HAP-1 (cell line): ENCODE data around the gene MAGI3.
"Not testable (repeated sequence)": the region's sequence is repeated elsewhere in the genome, so short reads cannot be mapped to it uniquely, and the experiment has no call there.

Experiments used
- DNase-seq, 2 experiments: peaks; one replicate each; pipeline ENCODE4 v3.0.0-alpha.2; 2016 to 2020; ENCODE audit warnings: low spot score in 2 of 2
- H3K27me3 ChIP-seq: fragments of 250-450 bp; sonication (Bioruptor Pico); 2 replicates; pipeline ENCODE4 v1.5.1; 2020; ENCODE audit warnings: low read depth, mild to moderate bottlenecking, moderate library complexity
- H3K36me3 ChIP-seq: fragments of 250-450 bp; sonication (Bioruptor Pico); replicated peaks from 2 replicates; pipeline ENCODE4 v1.5.1; 2020; ENCODE audit warnings: mild to moderate bottlenecking
- H3K4me1 ChIP-seq: fragments of 250-450 bp; sonication (Bioruptor Pico); 2 replicates; pipeline ENCODE4 v1.5.1; 2020; ENCODE audit warnings: mild to moderate bottlenecking
- H3K4me3 ChIP-seq: fragments of 250-450 bp; sonication (Bioruptor Pico); 2 replicates; pipeline ENCODE4 v1.5.1; 2020; ENCODE audit warnings: mild to moderate bottlenecking, moderate library complexity
- H3K9me3 ChIP-seq: fragments of 250-450 bp; sonication (Bioruptor Pico); 2 replicates; pipeline ENCODE4 v1.5.1; 2020; ENCODE audit warnings: mild to moderate bottlenecking, moderate library complexity
- in situ Hi-C: fragments of 300-500 bp; cut with MboI; formaldehyde crosslinking; loops from 3 replicates; pipeline ENCODE4 v1.14.3; 2020; ENCODE audit warnings: low sequenced_read_pairs, inconsistent platforms, mixed read lengths

The MAGI3 gene

DNA sequence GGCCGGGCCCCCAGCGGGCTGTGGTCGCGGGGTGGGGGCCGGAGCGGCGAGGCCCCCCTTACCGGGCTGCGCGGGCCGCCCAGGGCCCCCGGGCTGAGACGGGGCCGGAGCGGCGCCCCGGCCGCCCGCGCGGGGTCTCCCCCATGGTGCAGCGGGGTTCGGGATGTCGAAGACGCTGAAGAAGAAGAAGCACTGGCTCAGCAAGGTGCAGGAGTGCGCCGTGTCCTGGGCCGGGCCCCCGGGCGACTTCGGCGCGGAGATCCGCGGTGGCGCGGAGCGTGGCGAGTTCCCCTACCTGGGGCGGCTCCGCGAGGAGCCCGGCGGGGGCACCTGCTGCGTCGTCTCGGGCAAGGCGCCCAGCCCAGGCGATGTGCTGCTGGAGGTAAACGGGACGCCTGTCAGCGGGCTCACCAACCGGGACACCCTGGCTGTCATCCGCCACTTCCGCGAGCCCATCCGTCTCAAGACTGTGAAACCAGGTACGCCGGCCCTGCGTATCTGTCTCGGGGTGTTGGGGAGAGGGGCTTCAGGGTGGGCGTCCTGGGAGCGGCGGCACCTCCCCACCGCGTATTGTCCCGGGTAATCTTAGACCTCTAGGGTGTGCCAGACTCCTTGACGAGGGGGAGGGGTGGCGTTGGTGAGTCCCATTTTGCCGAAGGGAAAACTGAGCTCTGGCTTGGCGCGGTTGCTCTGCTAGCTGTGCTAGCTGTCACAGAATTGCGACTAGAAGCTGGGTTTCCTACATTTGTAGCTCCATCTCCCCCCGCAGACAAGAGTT lies 745 bp downstream of the MAGI3 start:
- Histone ChIP-seq H3K36me3 (no peaks in the 10 kb centered on the region), H3K4me3 (peak overlapping the region; percentile 93), H3K9me3 (no peaks in the 10 kb centered on the region), H3K27me3 (no peaks in the 10 kb centered on the region), H3K4me1 (peaks cover 23% of the 10 kb centered on the region)
- DNase-seq = peak in 1 of 2 experiments; percentile 65
- in situ Hi-C loops = no loop called here

- DNase-seq = no peak
- H3K4me3 ChIP-seq = peak overlapping the region; percentile 93
- in situ Hi-C loops = no loop called here
Observed at GRCh38 chr1:113391649-113392271, 1.4 kb downstream of the MAGI3 start.

GRCh38 chr1:113392541-113393128 lies 2.3 kb downstream of the MAGI3 start:
- H3K36me3 ChIP-seq = no peaks in the 10 kb centered on the region
- no peaks in the 10 kb centered on the region for H3K27me3 ChIP-seq
- peak overlapping the region; percentile 93 for H3K4me3 ChIP-seq
- peaks cover 23% of the 10 kb centered on the region for H3K4me1 ChIP-seq
- DNase-seq = no peak
- in situ Hi-C loops = no loop called here
- no peaks in the 10 kb centered on the region for H3K9me3 ChIP-seq

More at GRCh38 chr1:113391649-113392271, 1.4 kb downstream of the MAGI3 start:
- Histone ChIP-seq H3K36me3 (no peaks in the 10 kb centered on the region), H3K9me3 (no peaks in the 10 kb centered on the region), H3K4me1 (peaks cover 23% of the 10 kb centered on the region), H3K27me3 (no peaks in the 10 kb centered on the region)

GRCh38 chr1:113394043-113394862 lies 3.9 kb downstream of the MAGI3 start:
- Histone ChIP-seq H3K36me3 (no peaks in the 10 kb centered on the region), H3K4me3 (no peak overlapping the region), H3K4me1 (peaks cover 15% of the 10 kb centered on the region; the same call in 1 of the 2 replicates), H3K27me3 (no peaks in the 10 kb centered on the region), H3K9me3 (no peaks in the 10 kb centered on the region)
- DNase-seq = no peak
- in situ Hi-C loops = no loop called here

- no peaks in the 10 kb centered on the region for H3K36me3 ChIP-seq
- H3K27me3 ChIP-seq = no peaks in the 10 kb centered on the region
- DNase-seq = no peak
- in situ Hi-C loops = no loop called here
- H3K4me3 ChIP-seq = no peak overlapping the region
- no peaks in the 10 kb centered on the region for H3K9me3 ChIP-seq
- peaks cover 10% of the 10 kb centered on the region; the same call in 1 of the 2 replicates for H3K4me1 ChIP-seq
Observed at GRCh38 chr1:113394863-113395259, 4.5 kb downstream of the MAGI3 start.

DNA sequence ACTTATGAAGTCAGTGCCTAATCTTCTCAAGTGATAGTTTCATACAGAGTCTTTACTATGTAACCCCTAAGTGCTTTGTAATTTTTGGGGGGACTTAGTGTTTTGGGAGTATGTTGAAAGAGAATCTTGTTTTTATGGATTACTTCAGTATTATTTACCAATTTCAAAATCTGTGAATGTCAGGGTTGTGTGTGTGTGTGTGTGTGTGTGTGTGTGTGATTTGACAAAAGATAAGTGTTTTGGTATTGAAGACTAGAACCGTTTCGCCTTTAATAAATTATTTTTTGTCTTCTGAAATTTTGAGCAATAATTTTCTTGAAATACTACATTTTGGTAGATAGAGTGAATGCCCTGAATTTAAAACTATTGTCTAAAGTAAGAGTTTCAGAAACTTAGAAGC lies 5.8 kb downstream of the MAGI3 start:
- no peaks in the 10 kb centered on the region for H3K36me3 ChIP-seq
- no peaks in the 10 kb centered on the region for H3K27me3 ChIP-seq
- peaks cover 10% of the 10 kb centered on the region; the same call in 1 of the 2 replicates for H3K4me1 ChIP-seq
- H3K9me3 ChIP-seq = no peaks in the 10 kb centered on the region
- DNase-seq = no peak
- H3K4me3 ChIP-seq = no peak overlapping the region
- in situ Hi-C loops = no loop called here

- H3K9me3 ChIP-seq = no peaks in the 10 kb centered on the region
- no peaks in the 10 kb centered on the region for H3K36me3 ChIP-seq
- H3K4me1 ChIP-seq = peaks cover 10% of the 10 kb centered on the region; the same call in 1 of the 2 replicates
- no peaks in the 10 kb centered on the region for H3K27me3 ChIP-seq
- no peak overlapping the region for H3K4me3 ChIP-seq
- no peak for DNase-seq
- in situ Hi-C loops = no loop called here
Observed at GRCh38 chr1:113396585-113396984, 6.3 kb downstream of the MAGI3 start.

DNA sequence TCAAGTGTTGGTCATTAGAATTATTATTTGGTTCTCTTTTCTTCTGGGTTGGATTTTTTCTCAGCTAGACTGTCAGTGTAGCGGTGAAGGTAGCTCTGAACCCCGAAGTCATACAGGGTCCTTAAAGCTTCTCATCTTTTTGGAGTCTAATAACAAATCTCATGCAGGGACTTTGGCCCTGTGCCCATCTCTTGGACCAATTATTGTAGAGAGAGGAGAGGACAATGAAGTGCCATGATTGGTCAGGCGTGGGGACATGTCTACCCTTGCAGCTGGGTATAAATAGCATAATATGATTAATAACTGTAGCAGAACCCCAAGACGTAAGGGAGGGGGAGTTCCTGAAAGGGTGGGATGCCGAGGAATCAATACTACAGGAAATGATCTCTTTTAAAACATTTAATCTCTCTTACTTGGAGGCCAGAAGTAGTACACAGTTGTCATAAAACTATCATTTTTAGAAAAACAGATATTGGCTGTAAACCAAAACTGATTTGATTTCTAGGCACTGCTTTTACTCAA lies 8.8 kb downstream of the MAGI3 start:
- DNase-seq = no peak
- H3K4me3 ChIP-seq = no peak overlapping the region
- no peaks in the 10 kb centered on the region for H3K36me3 ChIP-seq
- no peaks in the 10 kb centered on the region for H3K9me3 ChIP-seq
- H3K4me1 ChIP-seq = no peaks in the 10 kb centered on the region
- in situ Hi-C loops = no loop called here
- H3K27me3 ChIP-seq = no peaks in the 10 kb centered on the region

DNA sequence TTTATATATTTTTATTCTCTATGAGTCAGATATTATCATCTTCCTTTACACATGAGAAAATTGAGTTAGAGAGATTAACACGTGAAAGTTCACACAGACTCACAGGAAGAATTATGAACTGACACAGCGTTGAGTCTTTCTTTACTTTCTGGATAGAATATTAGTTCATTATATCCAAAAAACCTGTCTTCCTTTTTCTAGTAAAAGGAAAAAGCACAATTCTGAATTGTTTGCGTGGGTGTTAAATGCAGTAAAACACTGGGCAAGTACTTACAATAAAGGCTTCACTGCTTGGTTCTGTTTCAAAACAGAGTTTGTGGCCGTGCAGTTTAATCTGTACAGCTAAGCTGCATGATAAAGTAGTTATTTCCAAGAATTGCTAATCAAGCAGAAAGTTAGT lies 10.8 kb downstream of the MAGI3 start:
- Histone ChIP-seq H3K27me3 (no peaks in the 10 kb centered on the region), H3K4me1 (no peaks in the 10 kb centered on the region), H3K9me3 (no peaks in the 10 kb centered on the region), H3K36me3 (no peaks in the 10 kb centered on the region), H3K4me3 (no peak overlapping the region)
- in situ Hi-C loops = no loop called here
- DNase-seq = no peak

- no peaks in the 10 kb centered on the region for H3K36me3 ChIP-seq
- no peaks in the 10 kb centered on the region for H3K4me1 ChIP-seq
- in situ Hi-C loops = no loop called here
- no peaks in the 10 kb centered on the region for H3K9me3 ChIP-seq
- no peak overlapping the region for H3K4me3 ChIP-seq
- DNase-seq = no peak
- no peaks in the 10 kb centered on the region for H3K27me3 ChIP-seq
Observed at GRCh38 chr1:113401728-113402127, 11.4 kb downstream of the MAGI3 start.

DNA sequence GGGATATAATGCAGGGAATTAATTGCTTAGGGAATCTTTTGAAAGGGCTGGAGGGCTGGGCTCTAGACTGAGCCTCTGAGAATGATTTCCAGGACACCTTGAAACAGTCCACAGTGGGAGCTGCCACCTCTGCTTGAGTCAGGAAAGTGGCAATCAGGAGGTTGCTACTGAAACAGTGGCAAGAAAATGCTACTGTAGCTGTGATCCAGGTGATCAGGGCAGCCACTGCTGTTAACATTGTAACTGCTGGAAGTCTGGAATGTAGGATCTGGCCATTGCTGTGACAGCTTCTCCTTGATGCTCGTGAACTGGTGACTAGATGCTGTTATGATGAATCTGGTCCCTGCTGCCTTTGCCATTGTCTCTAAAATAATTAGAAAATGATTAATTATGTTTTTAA lies 12.8 kb downstream of the MAGI3 start:
- Histone ChIP-seq H3K9me3 (no peaks in the 10 kb centered on the region), H3K36me3 (no peaks in the 10 kb centered on the region), H3K4me1 (peaks cover 8% of the 10 kb centered on the region), H3K27me3 (no peaks in the 10 kb centered on the region), H3K4me3 (no peak overlapping the region)
- no peak for DNase-seq
- in situ Hi-C loops = no loop called here

DNA sequence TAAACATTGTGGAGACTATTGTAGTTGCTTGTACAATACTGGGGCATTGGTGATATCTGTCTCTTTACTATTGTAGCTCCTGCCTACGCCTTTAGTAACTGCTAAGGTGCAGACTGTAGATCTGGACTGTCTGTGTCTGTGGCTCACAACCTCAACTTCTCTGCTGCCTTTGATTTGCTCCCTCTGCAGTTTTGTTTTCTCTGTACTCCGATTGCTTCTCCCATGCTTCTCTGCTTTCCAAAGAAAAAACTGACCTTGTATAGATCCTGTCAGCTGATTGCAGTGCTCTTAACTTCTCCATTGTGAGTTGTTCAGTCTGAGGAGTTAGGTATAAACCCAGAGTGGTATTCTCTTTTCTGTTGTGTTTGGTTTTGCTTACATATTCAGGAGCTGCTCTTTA lies 15.3 kb downstream of the MAGI3 start:
- in situ Hi-C loops = no loop called here
- no peaks in the 10 kb centered on the region for H3K9me3 ChIP-seq
- no peaks in the 10 kb centered on the region for H3K27me3 ChIP-seq
- no peaks in the 10 kb centered on the region for H3K36me3 ChIP-seq
- peaks cover 8% of the 10 kb centered on the region for H3K4me1 ChIP-seq
- DNase-seq = no peak
- H3K4me3 ChIP-seq = no peak overlapping the region

GRCh38 chr1:113406149-113406548 lies 15.8 kb downstream of the MAGI3 start:
- H3K4me1 ChIP-seq, H3K27me3 ChIP-seq, H3K9me3 ChIP-seq, DNase-seq, H3K36me3 ChIP-seq, H3K4me3 ChIP-seq, in situ Hi-C loops: not testable (repeated sequence)
